SH-SY5Y (cell line): Measurements from ENCODE around the gene GCNT2.

Source experiments
- GATA2 ChIP-seq: IDR thresholded peaks from 2 replicates; pipeline ENCODE4 v1.6.1; 2011; ENCODE audit warnings: mild to moderate bottlenecking, low read depth, low read length
- GATA3 ChIP-seq: IDR thresholded peaks from 2 replicates; pipeline ENCODE4 v1.6.1; 2011; ENCODE audit warnings: low read depth, mild to moderate bottlenecking, low read length, moderate library complexity

GRCh38 chr6:10643201-10643651, 122.1 kb downstream of the GCNT2 start:
- TF ChIP-seq GATA2: no peak
- TF ChIP-seq GATA3: no peak
